Measurements from ENCODE around the gene MKRN2.

Gene MKRN2

GRCh38 chr3:12560505-12561190, 3.8 kb downstream of the MKRN2 start:
- in situ Hi-C loops (cut with MboI; ENCODE audit: low pct_unique_long_range_greater_than_20kb, low sequenced_read_pairs, unreplicated experiment) = no loop called here
- no peak for TF ChIP-seq CTCF (IDR thresholded peaks at IDR 0.05; ENCODE audit: extremely low read depth, insufficient read depth, missing control alignments)
- DNase-seq (ENCODE audit: low spot score) = peak; percentile 67

DNA sequence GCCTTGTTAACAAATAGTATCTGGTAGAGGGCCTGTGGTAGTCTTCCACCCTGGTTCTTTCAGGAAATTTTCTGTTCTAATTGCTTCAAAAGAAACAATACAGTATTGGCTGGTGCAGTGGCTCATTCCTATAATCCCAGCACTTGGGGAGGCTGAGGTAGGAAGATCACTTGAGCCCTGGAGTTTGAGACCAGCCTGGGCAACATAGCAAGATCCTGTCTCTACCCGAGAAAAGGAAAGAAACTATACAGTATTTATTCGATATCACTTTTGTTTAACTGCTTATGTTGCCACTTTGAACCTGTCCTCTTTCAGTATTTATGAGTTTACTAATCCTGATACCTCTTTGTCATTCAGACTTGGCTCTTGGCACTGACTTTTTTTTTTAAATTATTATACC, 4.5 kb downstream of the MKRN2 start:
- TF ChIP-seq CTCF (IDR thresholded peaks at IDR 0.05; ENCODE audit: extremely low read depth, insufficient read depth, missing control alignments) = no peak
- in situ Hi-C loops (cut with MboI; ENCODE audit: low pct_unique_long_range_greater_than_20kb, low sequenced_read_pairs, unreplicated experiment) = no loop called here

DNA sequence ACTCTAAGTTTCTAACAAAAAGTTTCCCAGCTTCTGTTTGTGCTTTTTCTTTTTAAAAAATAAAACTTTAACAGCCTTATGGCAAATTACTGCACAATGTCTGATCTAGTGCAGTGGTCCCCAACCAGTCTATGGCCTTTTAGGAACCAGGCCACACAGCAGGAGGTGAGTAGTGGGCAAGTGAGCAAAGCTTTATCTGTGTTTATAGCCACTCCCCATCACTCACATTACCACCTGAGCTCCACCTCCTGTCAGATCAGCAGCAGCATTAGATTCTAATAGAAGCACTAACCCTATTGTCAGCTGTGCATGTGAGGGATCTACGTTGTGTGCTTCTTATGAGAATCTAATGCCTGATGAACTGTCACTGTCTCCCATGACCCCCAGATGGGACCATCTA, 5.6 kb downstream of the MKRN2 start:
- DNase-seq (ENCODE audit: low spot score) = no peak
- in situ Hi-C loops (cut with MboI; ENCODE audit: low pct_unique_long_range_greater_than_20kb, low sequenced_read_pairs, unreplicated experiment) = no loop called here
- TF ChIP-seq CTCF (IDR thresholded peaks at IDR 0.05; ENCODE audit: extremely low read depth, insufficient read depth, missing control alignments) = no peak

More for the DNA sequence above, 4.5 kb downstream of the MKRN2 start:
- DNase-seq (ENCODE audit: low spot score) = no peak

DNA sequence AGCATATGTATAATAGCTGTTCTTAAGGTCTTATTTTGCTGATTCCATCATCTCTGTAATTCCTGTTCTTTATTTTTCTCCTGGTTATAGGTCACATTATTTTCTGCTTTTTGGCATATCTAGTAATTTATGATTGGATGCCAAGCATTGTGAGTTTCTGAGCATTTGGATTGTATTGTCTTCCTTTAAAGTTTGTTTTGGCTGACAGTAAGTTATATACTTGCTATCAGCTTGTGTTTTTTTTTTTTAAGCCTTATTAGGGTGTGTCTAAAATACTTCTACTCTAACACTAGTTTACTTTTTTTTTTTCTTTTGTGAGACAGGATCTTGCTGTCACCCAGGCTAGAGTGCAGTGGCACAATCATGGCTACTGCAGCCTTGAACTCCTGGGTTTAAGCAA, 10.1 kb downstream of the MKRN2 start:
- no peak for TF ChIP-seq CTCF (IDR thresholded peaks at IDR 0.05; ENCODE audit: extremely low read depth, insufficient read depth, missing control alignments)
- in situ Hi-C loops (cut with MboI; ENCODE audit: low pct_unique_long_range_greater_than_20kb, low sequenced_read_pairs, unreplicated experiment) = no loop called here
- DNase-seq (ENCODE audit: low spot score) = no peak

DNA sequence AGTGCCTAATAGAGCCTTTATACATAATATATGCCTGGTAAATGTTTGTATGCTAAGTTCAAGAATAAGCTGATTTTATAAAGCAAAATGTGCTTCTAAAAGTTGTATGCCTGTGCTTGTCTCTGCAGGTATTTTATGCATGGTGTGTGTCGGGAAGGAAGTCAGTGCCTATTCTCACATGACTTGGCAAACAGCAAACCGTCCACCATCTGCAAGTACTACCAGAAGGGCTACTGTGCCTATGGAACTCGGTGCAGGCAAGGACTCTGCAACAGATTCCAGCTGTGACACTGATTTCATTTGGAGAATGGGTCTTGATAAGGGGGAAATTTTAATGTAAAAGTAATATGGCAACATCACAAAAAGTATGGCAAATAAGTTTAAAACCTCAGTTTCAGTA, 11.9 kb downstream of the MKRN2 start:
- in situ Hi-C loops (cut with MboI; ENCODE audit: low pct_unique_long_range_greater_than_20kb, low sequenced_read_pairs, unreplicated experiment) = no loop called here
- TF ChIP-seq CTCF (IDR thresholded peaks at IDR 0.05; ENCODE audit: extremely low read depth, insufficient read depth, missing control alignments) = no peak
- no peak for DNase-seq (ENCODE audit: low spot score)

DNA sequence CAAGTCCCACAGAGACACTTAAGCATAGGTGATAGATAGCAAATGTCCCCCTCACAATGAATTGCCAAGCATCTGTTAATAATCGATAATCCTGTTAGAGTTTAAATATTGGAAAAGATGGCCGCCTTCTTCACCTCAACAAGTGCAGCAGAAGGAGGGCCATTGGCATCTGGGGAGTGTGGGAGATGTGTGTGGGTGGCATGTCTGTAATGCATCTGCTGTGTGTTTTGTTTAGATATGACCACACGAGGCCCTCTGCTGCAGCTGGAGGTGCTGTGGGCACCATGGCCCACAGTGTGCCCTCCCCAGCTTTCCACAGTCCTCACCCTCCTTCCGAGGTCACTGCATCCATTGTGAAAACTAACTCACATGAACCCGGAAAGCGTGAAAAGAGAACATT, 12.9 kb downstream of the MKRN2 start:
- DNase-seq (ENCODE audit: low spot score) = no peak
- no peak for TF ChIP-seq CTCF (IDR thresholded peaks at IDR 0.05; ENCODE audit: extremely low read depth, insufficient read depth, missing control alignments)
- in situ Hi-C loops (cut with MboI; ENCODE audit: low pct_unique_long_range_greater_than_20kb, low sequenced_read_pairs, unreplicated experiment) = no loop called here
